ENCODE results near the gene TAF5L. TPM values are rescaled to one million over a fixed set of nuclear protein-coding genes. Genes with fewer than 3 reads are reported as not detected.
"Not testable (repeated sequence)": the region's sequence is repeated elsewhere in the genome, so short reads cannot be mapped to it uniquely, and the experiment has no call there.

The TAF5L gene
- total RNA-seq, 2 donors from 2014 or later = 24.2 to 24.6 TPM

DNA sequence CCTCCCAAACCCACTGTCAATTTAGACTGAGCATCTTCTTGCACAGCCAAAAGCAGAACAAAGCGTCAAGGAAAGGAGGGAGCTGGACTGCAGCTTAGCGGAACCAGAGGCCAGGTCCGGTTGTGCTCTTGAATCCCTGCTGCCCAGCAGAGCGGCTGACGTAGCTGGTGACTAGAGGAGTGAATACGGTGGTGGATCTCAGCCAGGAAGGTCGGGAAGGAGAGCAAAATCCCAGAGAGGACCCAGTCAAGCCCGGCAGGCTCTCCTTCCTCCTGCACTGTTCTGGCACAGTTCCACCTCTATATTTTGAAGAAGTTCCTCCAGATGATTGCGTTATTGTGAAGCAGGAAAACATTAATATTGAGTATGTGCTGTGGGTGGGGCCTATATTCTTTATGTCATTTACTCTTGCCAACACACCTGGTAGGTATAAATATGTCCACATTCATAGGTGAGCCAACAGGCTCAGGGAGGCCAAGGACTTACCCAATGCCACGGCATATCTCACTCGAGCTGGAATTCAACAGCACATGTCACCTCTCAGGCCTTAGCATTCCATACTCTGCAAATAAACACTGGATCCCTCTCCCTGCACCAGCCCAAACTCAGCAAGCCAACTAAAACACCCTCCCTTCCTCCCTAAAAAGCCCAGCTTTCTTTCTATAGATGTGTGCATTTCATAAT lies 43.8 kb downstream of the TAF5L start:
- DNase-seq (peak; percentile 34 to 39), ATAC-seq (peak; percentile 64)
- intact Hi-C loops (cut with DNase I, micrococcal nuclease) = no loop called here

DNA sequence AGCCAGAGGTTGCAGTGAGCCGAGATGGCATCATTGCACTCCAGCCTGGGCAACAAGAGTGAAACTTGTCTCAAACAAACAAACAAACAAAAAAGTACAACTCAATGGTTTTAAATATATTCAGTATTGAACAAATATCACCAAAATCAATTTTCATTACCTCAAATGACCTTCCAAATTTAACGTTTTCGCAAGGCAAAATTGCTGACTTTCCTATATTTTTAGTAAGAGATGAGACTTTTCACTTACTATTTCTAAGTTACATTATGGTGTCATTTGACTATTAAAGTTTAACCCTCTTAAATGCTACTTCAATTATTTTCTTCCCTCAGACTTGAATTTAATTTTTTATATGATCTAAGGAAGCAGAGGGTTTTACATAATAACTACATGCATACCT lies 44.4 kb downstream of the TAF5L start:
- ATAC-seq (no peak), DNase-seq (no peak)
- intact Hi-C loops (cut with DNase I, micrococcal nuclease) = no loop called here

DNA sequence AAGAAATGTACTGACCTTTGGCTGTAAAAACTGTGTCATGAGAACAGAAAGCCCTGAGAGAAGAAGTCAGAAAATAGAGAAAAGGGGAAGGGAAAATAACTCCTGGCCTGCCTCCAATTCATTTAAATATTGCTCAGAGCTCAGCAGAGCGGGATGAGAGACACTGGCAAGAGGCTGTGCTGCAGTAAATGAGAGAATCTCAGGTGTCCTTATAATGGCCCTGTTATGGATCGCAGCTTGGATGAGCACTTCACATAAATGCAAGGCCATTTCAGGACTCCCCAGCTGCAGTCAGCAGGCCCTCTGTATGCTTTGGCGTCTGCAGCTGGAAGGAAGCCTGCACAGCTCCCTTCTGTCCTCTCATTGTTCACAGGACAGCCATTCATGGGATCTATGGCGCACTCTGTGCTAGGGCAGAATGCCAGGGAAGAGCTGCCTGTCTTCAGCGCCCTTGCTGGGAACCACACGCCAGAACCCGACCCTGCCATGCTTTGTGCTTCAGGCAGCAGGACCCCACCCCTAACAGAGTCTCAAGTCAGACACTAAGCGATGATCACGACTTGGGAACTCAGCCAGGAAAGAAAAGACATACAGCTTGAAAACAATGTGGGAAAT lies 46.8 kb downstream of the TAF5L start:
- intact Hi-C loops (cut with DNase I, micrococcal nuclease) = no loop called here
- peak; percentile 77 for ATAC-seq

GRCh38 chr1:229578168-229579058 lies 47.5 kb downstream of the TAF5L start:
- peak; percentile 67 for ATAC-seq
- peak in 1 of 2 donors; percentile 18 for DNase-seq
- intact Hi-C loops (cut with DNase I, micrococcal nuclease) = no loop called here

More for the DNA sequence above, 46.8 kb downstream of the TAF5L start:
- DNase-seq = peak; percentile 40 to 53

GRCh38 chr1:229574679-229575442 lies 51.1 kb downstream of the TAF5L start:
- intact Hi-C loops (cut with DNase I, micrococcal nuclease) = no loop called here
- DNase-seq (no peak), ATAC-seq (no peak)

GRCh38 chr1:229572286-229572685 lies 53.6 kb downstream of the TAF5L start:
- intact Hi-C loops (cut with DNase I, micrococcal nuclease) = no loop called here
- no peak for DNase-seq
- peak; percentile 97 for ATAC-seq

DNA sequence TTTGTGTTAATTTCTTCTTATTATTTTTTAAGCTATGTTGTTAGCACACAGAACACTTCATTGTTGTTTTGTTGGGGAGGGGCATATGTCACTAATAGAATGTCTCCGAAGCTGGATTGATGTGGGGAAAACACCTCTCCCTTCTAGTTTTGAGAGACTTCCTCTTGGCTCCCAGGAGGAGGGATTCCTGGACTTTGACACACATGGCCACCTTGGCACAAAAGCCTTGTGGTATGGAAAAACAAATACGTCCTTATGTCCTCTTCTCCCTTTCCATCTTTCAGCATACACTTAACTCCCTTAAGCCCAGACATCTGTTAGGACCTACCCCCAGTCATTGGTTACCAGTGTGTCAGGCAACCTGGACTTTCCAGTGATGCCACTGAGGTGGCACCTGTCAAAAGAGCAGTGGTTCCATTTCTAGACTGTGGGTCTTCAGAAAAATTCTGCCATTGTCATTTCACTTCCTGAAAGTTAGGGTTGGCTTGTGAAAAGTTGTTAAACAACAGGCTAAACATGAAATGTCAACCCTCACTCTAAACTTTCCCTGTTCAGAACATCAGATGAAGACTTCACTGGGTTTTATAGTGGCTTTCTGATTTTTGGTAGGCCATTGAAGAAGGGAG lies 54.9 kb downstream of the TAF5L start:
- DNase-seq (peak; percentile 30 to 54), ATAC-seq (peak; percentile 12)
- intact Hi-C loops (cut with DNase I, micrococcal nuclease) = no loop called here

DNA sequence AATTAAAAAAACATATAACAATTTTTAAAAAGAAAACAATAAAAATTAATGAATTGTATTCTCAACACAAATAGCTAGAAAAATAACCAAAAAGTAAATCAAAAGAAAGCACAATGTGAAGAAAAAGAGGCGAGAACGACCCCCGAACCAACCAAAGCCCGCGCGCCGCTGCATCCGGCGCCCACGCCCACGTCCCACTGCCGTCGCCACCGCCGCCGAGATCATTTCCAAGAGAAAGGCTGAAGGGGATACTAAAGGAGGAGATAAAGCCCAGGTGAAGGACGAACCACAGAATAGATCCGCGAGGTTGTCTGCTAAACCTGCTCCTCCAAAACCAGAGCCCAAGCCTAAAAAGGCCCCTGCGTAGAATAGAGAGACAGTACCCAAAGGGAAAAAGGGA lies 55.6 kb downstream of the TAF5L start:
- intact Hi-C loops (cut with DNase I, micrococcal nuclease) = no loop called here
- no peak for ATAC-seq
- no peak for DNase-seq

GRCh38 chr1:229567109-229567868 lies 58.6 kb downstream of the TAF5L start:
- intact Hi-C loops (cut with DNase I, micrococcal nuclease) = no loop called here
- ATAC-seq = no peak
- no peak for DNase-seq

GRCh38 chr1:229563701-229564100 lies 62.2 kb downstream of the TAF5L start:
- intact Hi-C loops (cut with DNase I, micrococcal nuclease) = no loop called here
- ATAC-seq = no peak
- peak in 1 of 2 donors; percentile 53 for DNase-seq

- no peak for DNase-seq
- ATAC-seq = no peak
- intact Hi-C loops (cut with DNase I, micrococcal nuclease) = no loop called here
Observed at GRCh38 chr1:229563241-229563640, 62.7 kb downstream of the TAF5L start.

DNA sequence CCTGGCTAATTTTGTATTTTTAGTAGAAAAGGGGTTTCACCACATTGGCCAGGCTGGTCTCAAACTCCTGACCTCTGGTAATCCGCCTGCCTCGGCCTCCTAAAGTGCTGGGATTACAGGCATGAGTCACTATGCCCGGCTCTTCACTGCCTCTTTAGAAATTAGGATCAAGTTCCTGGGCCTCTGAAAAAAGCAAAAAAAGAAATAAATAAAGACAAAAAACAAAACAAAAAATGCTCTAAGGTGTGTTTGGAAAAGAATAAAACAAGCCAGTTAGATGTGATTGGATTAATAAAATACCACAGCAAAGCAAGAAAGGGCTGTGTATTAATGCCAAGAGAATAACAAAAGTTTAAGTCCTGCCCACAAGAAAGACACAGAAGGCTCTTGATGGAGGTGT lies 63.2 kb downstream of the TAF5L start:
- ATAC-seq = no peak
- intact Hi-C loops (cut with DNase I, micrococcal nuclease) = no loop called here
- DNase-seq = no peak

GRCh38 chr1:229561141-229561540 lies 64.8 kb downstream of the TAF5L start:
- DNase-seq = no peak
- ATAC-seq = no peak
- intact Hi-C loops (cut with DNase I, micrococcal nuclease) = no loop called here

DNA sequence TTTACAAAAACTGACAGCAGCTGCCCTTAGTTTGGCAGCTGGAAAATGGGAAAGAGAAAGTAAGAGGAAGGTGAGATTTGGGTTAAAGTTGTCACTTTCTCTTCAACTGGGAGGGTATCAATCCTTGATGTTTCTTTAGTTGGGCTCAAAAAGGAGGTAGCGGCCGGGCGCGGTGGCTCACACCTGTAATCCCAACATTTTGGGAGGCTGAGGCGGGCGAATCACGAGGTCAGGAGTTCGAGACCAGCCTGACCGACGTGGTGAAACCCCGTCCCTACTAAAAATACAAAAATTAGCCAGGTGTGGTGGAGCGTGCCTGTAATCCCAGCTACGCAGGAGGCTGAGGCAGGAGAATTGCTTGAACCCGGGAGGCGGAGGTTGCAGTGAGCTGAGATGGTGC lies 65.8 kb downstream of the TAF5L start:
- ATAC-seq; intact Hi-C loops (cut with DNase I, micrococcal nuclease): not testable (repeated sequence)
- peak in 1 of 2 donors; percentile 23 for DNase-seq

DNA sequence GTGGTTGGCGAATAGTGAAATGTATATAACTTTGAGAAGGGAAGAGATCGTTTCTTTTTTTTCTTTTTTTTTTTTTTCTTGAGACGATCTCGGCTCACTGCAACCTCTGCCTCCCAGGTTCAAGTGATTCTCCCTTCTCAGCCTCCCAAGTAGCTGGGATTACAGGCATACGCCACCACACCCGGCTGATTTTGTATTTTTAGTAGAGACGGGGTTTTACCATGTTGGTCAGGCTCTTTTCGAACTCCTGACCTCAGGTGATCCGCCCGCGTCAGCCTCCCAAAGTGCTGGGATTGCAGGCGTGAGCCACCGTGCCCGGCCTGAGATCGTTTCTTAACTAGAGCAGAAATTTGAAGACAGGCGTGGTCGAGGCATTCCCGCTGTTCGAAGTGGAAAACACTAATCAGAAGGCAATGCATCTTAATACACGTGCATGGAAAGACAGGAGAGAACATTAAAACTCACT lies 66.6 kb downstream of the TAF5L start:
- intact Hi-C loops (cut with DNase I, micrococcal nuclease) = loop anchor here in 1 of 2 donors (10.0 kb wide), 1 partner anchor 65 kb away; the partner anchor contains the start of genes TAF5L and URB2
- ATAC-seq = peak; percentile 0
- peak in 1 of 2 donors; percentile 44 for DNase-seq

GRCh38 chr1:229558460-229559335 lies 67.2 kb downstream of the TAF5L start, which contains the start of gene ABCB10:
Gene ABCB10 (minus strand): TSS chr1:229558707. CDS start chr1:229558652, 55 bp downstream.
- peak; percentile 95 to 97 for DNase-seq
- intact Hi-C loops (cut with DNase I, micrococcal nuclease) = loop anchor here in 1 of 2 donors (10.0 kb wide), 1 partner anchor 66 kb away; the partner anchor contains the start of genes TAF5L and URB2
- peak; percentile 87 for ATAC-seq

All from left colon (tissue), 2 donors.